ENCODE measurements around the gene SPIRE1.

The SPIRE1 gene

DNA sequence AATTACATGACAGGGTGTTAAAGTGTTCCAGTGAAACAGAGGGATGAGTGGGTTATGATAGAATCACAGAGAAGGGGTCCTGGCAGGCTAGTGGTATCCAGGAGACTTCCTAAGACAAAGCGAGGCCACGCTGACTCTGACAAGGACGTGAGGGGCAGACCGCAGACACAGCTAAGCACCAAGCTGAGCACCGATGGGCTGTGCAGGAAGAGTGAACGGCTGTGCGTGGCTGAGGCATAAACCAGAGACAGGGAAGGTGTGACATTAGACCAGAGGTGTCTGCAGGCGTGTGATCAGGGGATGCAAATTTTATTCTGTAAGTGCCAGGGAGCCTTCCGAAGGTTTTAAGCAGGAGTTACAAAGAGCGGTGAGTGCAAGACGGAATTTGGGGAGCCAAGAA lies 180.3 kb downstream of the SPIRE1 start (continued):
- TF ChIP-seq ESRRG (CRISPR knock-in tag; IDR thresholded peaks at IDR 0.05): no peak
- TF ChIP-seq, protein P1, sequence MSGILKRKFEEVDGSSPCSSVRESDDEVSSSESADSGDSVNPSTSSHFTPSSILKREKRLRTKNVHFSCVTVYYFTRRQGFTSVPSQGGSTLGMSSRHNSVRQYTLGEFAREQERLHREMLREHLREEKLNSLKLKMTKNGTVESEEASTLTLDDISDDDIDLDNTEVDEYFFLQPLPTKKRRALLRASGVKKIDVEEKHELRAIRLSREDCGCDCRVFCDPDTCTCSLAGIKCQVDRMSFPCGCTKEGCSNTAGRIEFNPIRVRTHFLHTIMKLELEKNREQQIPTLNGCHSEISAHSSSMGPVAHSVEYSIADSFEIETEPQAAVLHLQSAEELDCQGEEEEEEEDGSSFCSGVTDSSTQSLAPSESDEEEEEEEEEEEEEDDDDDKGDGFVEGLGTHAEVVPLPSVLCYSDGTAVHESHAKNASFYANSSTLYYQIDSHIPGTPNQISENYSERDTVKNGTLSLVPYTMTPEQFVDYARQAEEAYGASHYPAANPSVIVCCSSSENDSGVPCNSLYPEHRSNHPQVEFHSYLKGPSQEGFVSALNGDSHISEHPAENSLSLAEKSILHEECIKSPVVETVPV (CRISPR knock-in tag; IDR thresholded peaks at IDR 0.05): no peak
- TF ChIP-seq SNAI2 (CRISPR knock-in tag; IDR thresholded peaks at IDR 0.05): no peak
- no peak for TF ChIP-seq TCF4 (CRISPR knock-in tag; IDR thresholded peaks at IDR 0.05; ENCODE audit: borderline replicate concordance)
- no peak for TF ChIP-seq ZFP3 (CRISPR knock-in tag; IDR thresholded peaks at IDR 0.05)
- no peak for TF ChIP-seq GLIS3 (CRISPR knock-in tag; IDR thresholded peaks at IDR 0.05)

DNA sequence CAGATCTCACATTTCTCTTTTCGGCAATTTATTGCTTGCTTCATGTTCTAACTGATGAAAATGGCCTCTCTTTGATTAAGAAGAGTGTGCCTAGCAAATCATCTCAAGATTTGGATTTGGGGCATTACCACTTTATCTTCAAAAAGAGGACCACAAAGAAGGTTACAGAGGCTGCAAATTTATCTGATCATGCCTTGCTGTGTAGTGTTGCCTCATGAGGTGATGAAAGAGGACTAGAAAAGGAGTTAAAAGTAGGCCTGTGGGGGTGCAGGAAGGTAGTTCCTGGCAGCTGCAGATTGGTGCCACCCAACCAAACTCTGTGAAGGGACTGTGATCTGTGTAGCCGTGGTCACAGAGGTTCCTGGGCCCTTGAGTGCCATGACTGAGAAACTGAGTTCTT lies 181.0 kb downstream of the SPIRE1 start:
- no peak for ATAC-seq
- TF ChIP-seq ZNF70 (CRISPR knock-in tag; IDR thresholded peaks at IDR 0.05) (no peak), ZFP30 (CRISPR knock-in tag; IDR thresholded peaks at IDR 0.05) (no peak), OSR1 (CRISPR knock-in tag; IDR thresholded peaks at IDR 0.05) (no peak), ZFP3 (CRISPR knock-in tag; IDR thresholded peaks at IDR 0.05) (no peak), ISL1 (CRISPR knock-in tag; IDR thresholded peaks at IDR 0.05) (no peak), ZC3H10 (CRISPR knock-in tag; IDR thresholded peaks at IDR 0.05) (no peak), TOX (CRISPR knock-in tag; IDR thresholded peaks at IDR 0.05; ENCODE audit: borderline replicate concordance) (no peak), BACH2 (CRISPR knock-in tag; IDR thresholded peaks at IDR 0.05; ENCODE audit: borderline replicate concordance) (no peak), ZNF8 (CRISPR knock-in tag; IDR thresholded peaks at IDR 0.05) (no peak), RARB (CRISPR knock-in tag; IDR thresholded peaks at IDR 0.05) (no peak), ARNTL (CRISPR knock-in tag; IDR thresholded peaks at IDR 0.05; ENCODE audit: borderline replicate concordance, low read depth) (no peak), SNAI2 (CRISPR knock-in tag; IDR thresholded peaks at IDR 0.05) (no peak), CSDC2 (CRISPR knock-in tag; IDR thresholded peaks at IDR 0.05) (no peak), TCF4 (CRISPR knock-in tag; IDR thresholded peaks at IDR 0.05; ENCODE audit: borderline replicate concordance) (no peak)
- TF ChIP-seq, protein P2, sequence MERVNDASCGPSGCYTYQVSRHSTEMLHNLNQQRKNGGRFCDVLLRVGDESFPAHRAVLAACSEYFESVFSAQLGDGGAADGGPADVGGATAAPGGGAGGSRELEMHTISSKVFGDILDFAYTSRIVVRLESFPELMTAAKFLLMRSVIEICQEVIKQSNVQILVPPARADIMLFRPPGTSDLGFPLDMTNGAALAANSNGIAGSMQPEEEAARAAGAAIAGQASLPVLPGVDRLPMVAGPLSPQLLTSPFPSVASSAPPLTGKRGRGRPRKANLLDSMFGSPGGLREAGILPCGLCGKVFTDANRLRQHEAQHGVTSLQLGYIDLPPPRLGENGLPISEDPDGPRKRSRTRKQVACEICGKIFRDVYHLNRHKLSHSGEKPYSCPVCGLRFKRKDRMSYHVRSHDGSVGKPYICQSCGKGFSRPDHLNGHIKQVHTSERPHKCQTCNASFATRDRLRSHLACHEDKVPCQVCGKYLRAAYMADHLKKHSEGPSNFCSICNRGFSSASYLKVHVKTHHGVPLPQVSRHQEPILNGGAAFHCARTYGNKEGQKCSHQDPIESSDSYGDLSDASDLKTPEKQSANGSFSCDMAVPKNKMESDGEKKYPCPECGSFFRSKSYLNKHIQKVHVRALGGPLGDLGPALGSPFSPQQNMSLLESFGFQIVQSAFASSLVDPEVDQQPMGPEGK (CRISPR knock-in tag; IDR thresholded peaks at IDR 0.05; ENCODE audit: borderline replicate concordance): no peak
- TF ChIP-seq, protein P3, sequence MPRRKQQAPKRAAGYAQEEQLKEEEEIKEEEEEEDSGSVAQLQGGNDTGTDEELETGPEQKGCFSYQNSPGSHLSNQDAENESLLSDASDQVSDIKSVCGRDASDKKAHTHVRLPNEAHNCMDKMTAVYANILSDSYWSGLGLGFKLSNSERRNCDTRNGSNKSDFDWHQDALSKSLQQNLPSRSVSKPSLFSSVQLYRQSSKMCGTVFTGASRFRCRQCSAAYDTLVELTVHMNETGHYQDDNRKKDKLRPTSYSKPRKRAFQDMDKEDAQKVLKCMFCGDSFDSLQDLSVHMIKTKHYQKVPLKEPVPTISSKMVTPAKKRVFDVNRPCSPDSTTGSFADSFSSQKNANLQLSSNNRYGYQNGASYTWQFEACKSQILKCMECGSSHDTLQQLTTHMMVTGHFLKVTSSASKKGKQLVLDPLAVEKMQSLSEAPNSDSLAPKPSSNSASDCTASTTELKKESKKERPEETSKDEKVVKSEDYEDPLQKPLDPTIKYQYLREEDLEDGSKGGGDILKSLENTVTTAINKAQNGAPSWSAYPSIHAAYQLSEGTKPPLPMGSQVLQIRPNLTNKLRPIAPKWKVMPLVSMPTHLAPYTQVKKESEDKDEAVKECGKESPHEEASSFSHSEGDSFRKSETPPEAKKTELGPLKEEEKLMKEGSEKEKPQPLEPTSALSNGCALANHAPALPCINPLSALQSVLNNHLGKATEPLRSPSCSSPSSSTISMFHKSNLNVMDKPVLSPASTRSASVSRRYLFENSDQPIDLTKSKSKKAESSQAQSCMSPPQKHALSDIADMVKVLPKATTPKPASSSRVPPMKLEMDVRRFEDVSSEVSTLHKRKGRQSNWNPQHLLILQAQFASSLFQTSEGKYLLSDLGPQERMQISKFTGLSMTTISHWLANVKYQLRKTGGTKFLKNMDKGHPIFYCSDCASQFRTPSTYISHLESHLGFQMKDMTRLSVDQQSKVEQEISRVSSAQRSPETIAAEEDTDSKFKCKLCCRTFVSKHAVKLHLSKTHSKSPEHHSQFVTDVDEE (CRISPR knock-in tag; IDR thresholded peaks at IDR 0.05): no peak
- TF ChIP-seq, protein P1 (CRISPR knock-in tag; IDR thresholded peaks at IDR 0.05): no peak
- TF ChIP-seq, protein P4, sequence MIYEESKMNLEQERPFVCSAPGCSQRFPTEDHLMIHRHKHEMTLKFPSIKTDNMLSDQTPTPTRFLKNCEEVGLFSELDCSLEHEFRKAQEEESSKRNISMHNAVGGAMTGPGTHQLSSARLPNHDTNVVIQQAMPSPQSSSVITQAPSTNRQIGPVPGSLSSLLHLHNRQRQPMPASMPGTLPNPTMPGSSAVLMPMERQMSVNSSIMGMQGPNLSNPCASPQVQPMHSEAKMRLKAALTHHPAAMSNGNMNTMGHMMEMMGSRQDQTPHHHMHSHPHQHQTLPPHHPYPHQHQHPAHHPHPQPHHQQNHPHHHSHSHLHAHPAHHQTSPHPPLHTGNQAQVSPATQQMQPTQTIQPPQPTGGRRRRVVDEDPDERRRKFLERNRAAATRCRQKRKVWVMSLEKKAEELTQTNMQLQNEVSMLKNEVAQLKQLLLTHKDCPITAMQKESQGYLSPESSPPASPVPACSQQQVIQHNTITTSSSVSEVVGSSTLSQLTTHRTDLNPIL (CRISPR knock-in tag; IDR thresholded peaks at IDR 0.05; ENCODE audit: low read depth): no peak

DNA sequence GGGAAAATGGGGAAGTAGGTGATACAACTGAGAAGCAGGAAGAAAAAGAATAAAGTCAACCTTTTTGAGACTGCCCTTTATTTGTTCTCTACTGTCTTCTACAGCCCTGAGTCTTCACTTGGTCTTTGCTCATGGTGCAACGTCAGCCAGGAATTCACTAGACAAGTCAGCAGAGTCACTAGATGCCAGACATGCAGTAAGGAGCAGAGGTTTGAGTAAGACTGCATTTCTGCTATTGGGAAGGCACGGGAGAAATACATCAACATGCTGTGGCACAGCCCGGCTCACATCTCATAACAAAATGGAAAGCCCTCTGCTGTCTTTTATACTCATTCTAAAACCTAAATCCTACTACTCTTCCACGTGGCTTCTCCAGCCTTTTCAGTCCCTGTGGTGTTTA lies 183.0 kb downstream of the SPIRE1 start:
- ATAC-seq: no peak
- TF ChIP-seq, protein P5, sequence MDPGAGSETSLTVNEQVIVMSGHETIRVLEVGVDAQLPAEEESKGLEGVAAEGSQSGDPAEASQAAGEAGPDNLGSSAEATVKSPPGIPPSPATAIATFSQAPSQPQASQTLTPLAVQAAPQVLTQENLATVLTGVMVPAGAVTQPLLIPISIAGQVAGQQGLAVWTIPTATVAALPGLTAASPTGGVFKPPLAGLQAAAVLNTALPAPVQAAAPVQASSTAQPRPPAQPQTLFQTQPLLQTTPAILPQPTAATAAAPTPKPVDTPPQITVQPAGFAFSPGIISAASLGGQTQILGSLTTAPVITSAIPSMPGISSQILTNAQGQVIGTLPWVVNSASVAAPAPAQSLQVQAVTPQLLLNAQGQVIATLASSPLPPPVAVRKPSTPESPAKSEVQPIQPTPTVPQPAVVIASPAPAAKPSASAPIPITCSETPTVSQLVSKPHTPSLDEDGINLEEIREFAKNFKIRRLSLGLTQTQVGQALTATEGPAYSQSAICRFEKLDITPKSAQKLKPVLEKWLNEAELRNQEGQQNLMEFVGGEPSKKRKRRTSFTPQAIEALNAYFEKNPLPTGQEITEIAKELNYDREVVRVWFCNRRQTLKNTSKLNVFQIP (CRISPR knock-in tag; IDR thresholded peaks at IDR 0.05; ENCODE audit: borderline replicate concordance, low read depth): no peak
- TF ChIP-seq ZFP3 (CRISPR knock-in tag; IDR thresholded peaks at IDR 0.05) (no peak), ARNTL (CRISPR knock-in tag; IDR thresholded peaks at IDR 0.05; ENCODE audit: borderline replicate concordance, low read depth) (no peak), TCF4 (CRISPR knock-in tag; IDR thresholded peaks at IDR 0.05; ENCODE audit: borderline replicate concordance) (no peak), ZNF70 (CRISPR knock-in tag; IDR thresholded peaks at IDR 0.05) (no peak), PPARA (CRISPR knock-in tag; IDR thresholded peaks at IDR 0.05; ENCODE audit: borderline replicate concordance) (no peak)
- TF ChIP-seq, protein P4 (CRISPR knock-in tag; IDR thresholded peaks at IDR 0.05; ENCODE audit: low read depth): no peak
- TF ChIP-seq, protein P2 (CRISPR knock-in tag; IDR thresholded peaks at IDR 0.05; ENCODE audit: borderline replicate concordance): no peak
